Activated naive CD4-positive, alpha-beta T cell treated with anti-CD3 and anti-CD28 coated beads, Interleukin-2, amount 50 U/mL, for 24 hours (primary cell): ENCODE results near the gene INSC.

Experiments used
- H3K27ac Mint-ChIP-seq: one replicate; pipeline ENCODE4 v1.8.0; 2021; ENCODE audit warnings: mild to moderate bottlenecking, mixed read lengths
- H3K27me3 Mint-ChIP-seq: one replicate; pipeline ENCODE4 v1.8.0; 2021; ENCODE audit warnings: mixed read lengths
- H3K36me3 Mint-ChIP-seq: one replicate; pipeline ENCODE4 v1.8.0; 2021; ENCODE audit warnings: mixed read lengths
- H3K4me1 Mint-ChIP-seq: one replicate; pipeline ENCODE4 v1.8.0; 2021; ENCODE audit warnings: mixed read lengths
- H3K4me3 Mint-ChIP-seq: one replicate; pipeline ENCODE4 v1.8.0; 2021; ENCODE audit warnings: mild to moderate bottlenecking, mixed read lengths
- H3K9me3 Mint-ChIP-seq: one replicate; pipeline ENCODE4 v1.8.0; 2021; ENCODE audit warnings: mixed read lengths

Gene INSC

GRCh38 chr11:15185021-15185420 lies 70.3 kb downstream of the INSC start:
- Mint-ChIP-seq H3K4me1 (no peaks in the 10 kb centered on the region), H3K36me3 (no peaks in the 10 kb centered on the region), H3K27ac (no peak overlapping the region), H3K4me3 (no peak overlapping the region), H3K27me3 (peaks cover 6% of the 10 kb centered on the region), H3K9me3 (no peaks in the 10 kb centered on the region)

DNA sequence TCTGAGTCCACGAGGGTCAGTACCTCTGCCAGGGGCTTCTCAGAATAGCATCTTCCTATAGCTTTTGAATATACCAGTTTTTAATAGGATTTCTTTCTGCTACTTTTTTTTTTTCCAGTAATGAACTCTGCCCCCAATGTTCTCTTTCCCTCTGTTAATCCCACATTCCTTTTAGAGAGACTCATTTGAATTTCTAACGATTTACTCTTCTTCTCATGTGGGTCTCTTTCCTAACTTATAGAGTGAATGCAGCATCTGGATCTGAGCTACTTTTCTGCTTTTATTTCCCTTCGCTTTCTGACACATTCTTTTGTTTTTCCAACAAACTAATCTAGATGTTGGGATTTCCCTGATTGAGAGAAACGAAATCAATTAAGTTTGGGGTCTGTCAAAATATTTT lies 71.4 kb downstream of the INSC start:
- Mint-ChIP-seq H3K36me3 (no peaks in the 10 kb centered on the region), H3K27me3 (peaks cover 6% of the 10 kb centered on the region), H3K9me3 (no peaks in the 10 kb centered on the region), H3K27ac (no peak overlapping the region), H3K4me1 (no peaks in the 10 kb centered on the region), H3K4me3 (no peak overlapping the region)

DNA sequence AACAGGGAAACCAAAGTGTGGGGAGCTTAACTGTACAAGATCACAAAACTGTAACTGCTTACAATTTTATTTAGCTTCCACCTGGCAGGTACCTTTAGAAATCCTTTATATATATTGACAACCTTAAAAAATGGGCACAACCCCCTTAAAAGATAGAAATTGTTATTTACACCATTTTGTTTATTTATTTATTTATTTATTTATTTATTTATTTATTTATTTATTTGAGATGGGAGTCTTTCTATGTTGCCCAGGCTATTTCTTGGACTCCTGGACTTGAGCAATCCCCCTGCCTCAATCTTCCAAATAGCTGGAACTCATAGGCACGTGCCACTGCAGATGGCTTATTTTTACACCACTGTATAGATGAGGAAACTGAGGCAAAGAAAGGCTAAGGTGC lies 74.5 kb downstream of the INSC start:
- Mint-ChIP-seq H3K27ac (no peak overlapping the region), H3K4me1 (no peaks in the 10 kb centered on the region), H3K9me3 (no peaks in the 10 kb centered on the region), H3K27me3 (peaks cover 6% of the 10 kb centered on the region), H3K4me3 (no peak overlapping the region), H3K36me3 (no peaks in the 10 kb centered on the region)

GRCh38 chr11:15189641-15190365 lies 75.1 kb downstream of the INSC start:
- no peaks in the 10 kb centered on the region for H3K9me3 Mint-ChIP-seq
- H3K36me3 Mint-ChIP-seq, result no peaks in the 10 kb centered on the region
- H3K4me3 Mint-ChIP-seq, result no peak overlapping the region
- H3K27me3 Mint-ChIP-seq, result peaks cover 6% of the 10 kb centered on the region
- H3K4me1 Mint-ChIP-seq, result no peaks in the 10 kb centered on the region
- H3K27ac Mint-ChIP-seq, result no peak overlapping the region

GRCh38 chr11:15190611-15191010 lies 75.9 kb downstream of the INSC start:
- H3K9me3 Mint-ChIP-seq, result no peaks in the 10 kb centered on the region
- no peak overlapping the region for H3K27ac Mint-ChIP-seq
- H3K4me1 Mint-ChIP-seq, result no peaks in the 10 kb centered on the region
- H3K36me3 Mint-ChIP-seq, result no peaks in the 10 kb centered on the region
- H3K27me3 Mint-ChIP-seq, result peaks cover 6% of the 10 kb centered on the region
- no peak overlapping the region for H3K4me3 Mint-ChIP-seq

DNA sequence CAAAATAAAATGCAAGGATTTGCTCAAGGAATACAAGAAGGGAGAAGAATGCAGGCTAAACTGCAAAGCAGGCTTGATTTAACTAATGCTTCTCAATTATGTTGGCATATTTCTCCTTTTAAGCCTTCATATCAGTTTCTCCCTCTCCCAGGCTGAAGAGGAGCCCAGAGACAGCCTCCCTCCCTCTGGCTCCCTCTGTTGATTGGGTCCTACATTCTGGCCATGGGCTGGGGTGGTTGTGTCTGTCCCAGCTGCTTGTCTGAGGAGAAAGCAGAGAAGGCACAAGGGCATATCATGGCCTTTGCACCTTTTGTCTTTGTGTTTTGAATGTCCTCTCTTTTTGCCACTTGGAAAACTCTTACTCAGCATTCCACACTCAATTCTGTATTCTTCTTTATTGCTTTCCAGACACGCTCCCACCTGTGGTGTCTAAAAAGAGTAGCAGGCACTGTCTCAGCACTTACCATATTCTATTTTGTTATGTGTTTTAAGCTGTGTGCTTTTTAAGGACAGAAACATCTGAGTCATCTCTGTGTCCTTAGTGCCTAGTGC lies 77.4 kb downstream of the INSC start:
- no peak overlapping the region for H3K4me3 Mint-ChIP-seq
- H3K27ac Mint-ChIP-seq, result no peak overlapping the region
- H3K4me1 Mint-ChIP-seq, result no peaks in the 10 kb centered on the region
- H3K27me3 Mint-ChIP-seq, result peaks cover 6% of the 10 kb centered on the region
- H3K9me3 Mint-ChIP-seq, result no peaks in the 10 kb centered on the region
- no peaks in the 10 kb centered on the region for H3K36me3 Mint-ChIP-seq

GRCh38 chr11:15194671-15195415 lies 80.1 kb downstream of the INSC start:
- H3K27me3 Mint-ChIP-seq, result peaks cover under 1% of the 10 kb centered on the region
- H3K36me3 Mint-ChIP-seq, result no peaks in the 10 kb centered on the region
- no peaks in the 10 kb centered on the region for H3K9me3 Mint-ChIP-seq
- no peaks in the 10 kb centered on the region for H3K4me1 Mint-ChIP-seq
- H3K4me3 Mint-ChIP-seq, result no peak overlapping the region
- no peak overlapping the region for H3K27ac Mint-ChIP-seq

- Mint-ChIP-seq H3K4me1 (no peaks in the 10 kb centered on the region), H3K4me3 (no peak overlapping the region), H3K27me3 (no peaks in the 10 kb centered on the region), H3K36me3 (no peaks in the 10 kb centered on the region), H3K27ac (no peak overlapping the region), H3K9me3 (no peaks in the 10 kb centered on the region)
Measured at GRCh38 chr11:15195454-15196200, 80.9 kb downstream of the INSC start.

GRCh38 chr11:15196704-15197103 lies 82.0 kb downstream of the INSC start:
- no peak overlapping the region for H3K27ac Mint-ChIP-seq
- no peak overlapping the region for H3K4me3 Mint-ChIP-seq
- no peaks in the 10 kb centered on the region for H3K27me3 Mint-ChIP-seq
- H3K9me3 Mint-ChIP-seq, result no peaks in the 10 kb centered on the region
- no peaks in the 10 kb centered on the region for H3K4me1 Mint-ChIP-seq
- H3K36me3 Mint-ChIP-seq, result no peaks in the 10 kb centered on the region

DNA sequence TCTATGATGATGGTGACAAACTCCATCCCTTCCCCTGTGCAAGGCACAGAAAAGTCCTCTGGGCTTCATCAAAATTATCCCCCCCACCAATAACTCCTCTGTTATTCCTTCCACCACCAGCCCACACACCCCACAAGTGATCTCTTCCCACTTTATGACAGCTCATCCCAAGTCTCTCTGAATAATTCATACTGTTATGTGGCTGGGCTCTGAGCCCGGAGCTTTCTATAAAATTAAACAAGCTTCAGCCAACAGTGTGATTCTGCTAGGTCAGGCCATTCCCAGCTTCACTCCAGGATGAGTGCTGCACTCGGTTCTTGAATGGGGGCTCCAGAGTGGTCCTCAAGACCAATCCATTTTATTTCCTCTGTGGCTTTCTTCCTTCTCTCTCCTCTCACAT lies 83.0 kb downstream of the INSC start:
- H3K36me3 Mint-ChIP-seq, result no peaks in the 10 kb centered on the region
- no peak overlapping the region for H3K4me3 Mint-ChIP-seq
- H3K9me3 Mint-ChIP-seq, result no peaks in the 10 kb centered on the region
- H3K4me1 Mint-ChIP-seq, result no peaks in the 10 kb centered on the region
- H3K27me3 Mint-ChIP-seq, result no peaks in the 10 kb centered on the region
- H3K27ac Mint-ChIP-seq, result no peak overlapping the region

DNA sequence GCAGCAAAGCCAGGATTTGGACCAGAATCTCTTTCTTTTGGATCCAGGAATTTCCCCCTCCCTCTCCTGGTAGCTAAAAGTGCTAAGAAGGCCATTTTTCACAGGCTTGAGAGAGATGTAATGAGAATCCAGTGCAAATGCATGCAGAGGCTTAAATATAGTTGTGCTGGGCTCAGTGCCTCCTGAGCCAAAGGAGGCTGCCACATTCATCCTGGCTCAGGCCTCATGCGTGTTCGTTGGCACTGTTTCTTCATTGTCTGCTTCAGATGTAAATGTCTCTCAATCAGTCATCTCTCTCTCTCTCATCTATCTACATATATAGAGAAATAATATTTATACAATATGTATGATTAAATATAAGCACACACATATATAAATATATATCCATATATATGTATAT lies 83.6 kb downstream of the INSC start:
- Mint-ChIP-seq H3K27me3 (no peaks in the 10 kb centered on the region), H3K27ac (no peak overlapping the region), H3K4me1 (no peaks in the 10 kb centered on the region), H3K36me3 (no peaks in the 10 kb centered on the region), H3K9me3 (no peaks in the 10 kb centered on the region), H3K4me3 (no peak overlapping the region)

DNA sequence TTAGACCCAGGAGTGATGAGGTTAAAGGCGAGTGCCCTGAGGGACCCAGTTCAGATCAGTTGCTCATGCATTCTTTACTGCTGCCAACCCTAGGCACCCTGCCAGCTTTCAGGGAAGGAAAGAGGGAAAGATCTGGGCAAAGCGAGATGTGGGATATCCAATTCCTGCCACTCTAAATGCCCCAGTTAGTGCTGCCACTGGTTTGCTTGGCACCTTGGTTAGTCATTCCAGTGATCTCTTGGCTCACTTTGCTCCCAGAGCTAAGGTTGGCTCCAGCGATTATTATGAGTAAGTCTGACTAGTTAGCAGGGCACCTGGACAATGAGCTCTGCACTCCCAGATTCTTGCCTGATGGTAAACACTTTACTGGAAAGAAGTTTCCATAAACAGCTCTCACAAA lies 85.0 kb downstream of the INSC start:
- H3K4me1 Mint-ChIP-seq, result no peaks in the 10 kb centered on the region
- H3K27ac Mint-ChIP-seq, result no peak overlapping the region
- H3K36me3 Mint-ChIP-seq, result no peaks in the 10 kb centered on the region
- no peak overlapping the region for H3K4me3 Mint-ChIP-seq
- H3K27me3 Mint-ChIP-seq, result no peaks in the 10 kb centered on the region
- H3K9me3 Mint-ChIP-seq, result no peaks in the 10 kb centered on the region

DNA sequence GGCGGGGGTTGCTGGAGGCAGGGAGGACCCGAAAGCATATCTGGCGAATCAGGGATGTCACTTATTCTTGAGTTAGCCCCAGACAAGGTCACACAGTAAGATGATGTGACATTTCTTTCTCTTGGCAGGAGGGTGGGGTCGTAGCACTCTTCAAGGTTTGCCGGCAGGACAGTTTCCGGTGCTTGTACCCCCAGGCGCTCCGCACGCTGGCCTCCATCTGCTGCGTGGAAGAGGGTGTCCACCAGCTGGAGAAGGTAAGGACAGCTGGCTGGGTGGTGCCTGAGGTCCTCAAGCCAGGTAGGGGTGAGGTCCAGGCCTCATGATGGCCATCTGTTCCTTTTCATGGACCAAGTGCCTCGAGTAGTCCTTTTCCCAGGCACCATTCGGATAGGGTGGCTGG lies 86.0 kb downstream of the INSC start:
- Mint-ChIP-seq H3K36me3 (no peaks in the 10 kb centered on the region), H3K9me3 (no peaks in the 10 kb centered on the region), H3K4me3 (no peak overlapping the region), H3K27ac (no peak overlapping the region), H3K27me3 (no peaks in the 10 kb centered on the region), H3K4me1 (no peaks in the 10 kb centered on the region)

- no peak overlapping the region for H3K27ac Mint-ChIP-seq
- H3K4me3 Mint-ChIP-seq, result no peak overlapping the region
- H3K9me3 Mint-ChIP-seq, result no peaks in the 10 kb centered on the region
- no peaks in the 10 kb centered on the region for H3K27me3 Mint-ChIP-seq
- H3K4me1 Mint-ChIP-seq, result no peaks in the 10 kb centered on the region
- no peaks in the 10 kb centered on the region for H3K36me3 Mint-ChIP-seq
Measured at GRCh38 chr11:15201586-15201985, 86.9 kb downstream of the INSC start.

DNA sequence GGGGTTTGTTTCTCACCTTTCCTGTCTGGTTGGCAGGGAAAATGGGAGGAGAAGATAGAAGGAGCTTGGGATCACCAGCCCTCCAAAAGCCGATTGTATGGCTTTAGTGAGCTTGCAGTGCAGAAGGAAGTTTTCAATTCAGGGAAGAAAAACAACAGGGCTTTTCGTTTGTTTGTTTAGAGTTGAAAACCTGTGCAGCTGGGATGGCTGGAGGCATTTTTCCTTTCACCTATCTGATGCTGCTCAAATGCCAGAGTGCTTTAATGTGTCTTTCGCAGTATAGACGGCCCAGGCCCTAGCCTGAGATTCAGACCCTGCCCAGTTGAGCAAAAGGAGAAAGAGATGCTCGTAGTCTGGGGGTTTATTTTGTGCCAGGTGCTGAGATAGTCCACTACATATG lies 87.9 kb downstream of the INSC start:
- Mint-ChIP-seq H3K27ac (no peak overlapping the region), H3K4me3 (no peak overlapping the region), H3K36me3 (no peaks in the 10 kb centered on the region), H3K9me3 (no peaks in the 10 kb centered on the region), H3K27me3 (no peaks in the 10 kb centered on the region), H3K4me1 (no peaks in the 10 kb centered on the region)

- Mint-ChIP-seq H3K4me3 (no peak overlapping the region), H3K27ac (no peak overlapping the region), H3K36me3 (no peaks in the 10 kb centered on the region), H3K4me1 (no peaks in the 10 kb centered on the region), H3K9me3 (no peaks in the 10 kb centered on the region), H3K27me3 (no peaks in the 10 kb centered on the region)
Measured at GRCh38 chr11:15204711-15205110, 90.0 kb downstream of the INSC start.
